ENCODE data around the gene SLC6A17.

SLC6A17 gene

DNA sequence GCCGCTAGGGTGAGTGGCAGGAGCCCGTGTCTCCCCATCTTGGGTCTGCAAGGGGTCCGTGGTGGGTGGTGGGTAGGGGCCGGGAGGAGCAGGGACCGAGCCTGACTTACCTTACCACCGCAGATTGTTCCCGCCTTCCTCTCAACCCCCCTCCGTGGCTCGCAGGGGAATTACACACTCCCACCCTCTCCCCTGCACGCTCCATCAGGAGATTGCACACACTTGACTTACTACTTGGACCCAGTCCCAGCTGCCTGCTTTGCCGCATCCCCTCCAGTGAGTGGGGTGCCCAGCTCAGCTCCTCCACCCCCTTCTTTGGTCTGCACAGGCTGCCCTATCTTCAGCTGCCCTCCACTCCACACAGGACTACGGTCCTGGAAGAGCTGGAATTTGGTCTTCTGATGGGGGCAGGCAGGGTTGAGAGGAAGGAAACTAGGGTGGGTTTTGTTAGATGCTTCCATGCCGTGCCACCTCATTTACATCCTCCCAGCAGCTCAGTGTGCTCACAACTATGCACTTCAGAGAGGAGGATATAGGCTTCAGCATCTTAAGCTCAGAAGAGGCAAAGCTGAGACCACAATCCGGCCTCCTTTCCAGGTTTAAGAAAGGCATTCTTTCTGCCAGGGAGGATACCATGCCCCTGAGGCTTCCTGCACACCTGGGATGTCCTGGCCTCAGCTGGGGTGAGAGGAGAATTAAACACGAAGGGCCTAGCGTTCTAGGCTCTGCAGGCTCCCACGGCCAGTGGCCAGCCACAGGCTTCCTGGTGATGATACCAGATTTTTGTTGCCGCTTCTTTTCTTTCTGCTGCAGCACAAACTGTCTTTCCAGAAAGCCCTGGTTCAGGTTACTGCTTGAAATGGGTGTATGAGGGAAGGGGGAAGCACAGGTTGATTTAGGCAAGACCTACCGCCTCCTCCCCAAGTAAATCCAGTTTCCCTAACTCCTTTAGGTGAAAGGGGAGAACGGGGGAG is 62.2 kb downstream of the SLC6A17 start:
- Mint-ChIP-seq H3K27ac (peak overlapping the region; percentile 73), H3K4me3 (peak overlapping the region; percentile 87), H3K36me3 (no peaks in the 10 kb centered on the region), H3K4me1 (ENCODE audit: low read depth) (peaks cover 54% of the 10 kb centered on the region), H3K9me3 (ENCODE audit: low read depth) (no peaks in the 10 kb centered on the region), H3K27me3 (no peaks in the 10 kb centered on the region)

DNA sequence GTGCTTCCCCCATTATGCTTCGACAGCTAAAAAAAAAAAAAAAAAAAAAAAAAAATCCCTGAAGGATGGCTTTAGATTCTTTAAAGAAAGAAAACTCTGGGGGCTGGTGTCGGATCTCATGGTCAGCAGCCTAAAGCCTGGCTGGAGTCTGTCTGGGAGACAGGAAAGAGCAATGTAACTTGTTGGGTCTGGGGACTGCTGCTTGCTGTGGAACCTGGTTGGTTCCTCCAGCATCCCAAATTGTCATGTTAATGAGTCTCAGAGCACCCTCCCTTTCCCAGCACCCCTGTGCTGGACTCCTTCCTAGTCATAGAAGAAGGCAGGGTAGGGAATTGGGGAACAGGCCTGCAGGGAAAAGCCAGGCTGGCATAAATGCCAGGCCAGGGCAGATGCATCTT is 62.8 kb downstream of the SLC6A17 start:
- peaks cover 49% of the 10 kb centered on the region for H3K4me1 Mint-ChIP-seq (ENCODE audit: low read depth)
- H3K27ac Mint-ChIP-seq: no peak overlapping the region

DNA sequence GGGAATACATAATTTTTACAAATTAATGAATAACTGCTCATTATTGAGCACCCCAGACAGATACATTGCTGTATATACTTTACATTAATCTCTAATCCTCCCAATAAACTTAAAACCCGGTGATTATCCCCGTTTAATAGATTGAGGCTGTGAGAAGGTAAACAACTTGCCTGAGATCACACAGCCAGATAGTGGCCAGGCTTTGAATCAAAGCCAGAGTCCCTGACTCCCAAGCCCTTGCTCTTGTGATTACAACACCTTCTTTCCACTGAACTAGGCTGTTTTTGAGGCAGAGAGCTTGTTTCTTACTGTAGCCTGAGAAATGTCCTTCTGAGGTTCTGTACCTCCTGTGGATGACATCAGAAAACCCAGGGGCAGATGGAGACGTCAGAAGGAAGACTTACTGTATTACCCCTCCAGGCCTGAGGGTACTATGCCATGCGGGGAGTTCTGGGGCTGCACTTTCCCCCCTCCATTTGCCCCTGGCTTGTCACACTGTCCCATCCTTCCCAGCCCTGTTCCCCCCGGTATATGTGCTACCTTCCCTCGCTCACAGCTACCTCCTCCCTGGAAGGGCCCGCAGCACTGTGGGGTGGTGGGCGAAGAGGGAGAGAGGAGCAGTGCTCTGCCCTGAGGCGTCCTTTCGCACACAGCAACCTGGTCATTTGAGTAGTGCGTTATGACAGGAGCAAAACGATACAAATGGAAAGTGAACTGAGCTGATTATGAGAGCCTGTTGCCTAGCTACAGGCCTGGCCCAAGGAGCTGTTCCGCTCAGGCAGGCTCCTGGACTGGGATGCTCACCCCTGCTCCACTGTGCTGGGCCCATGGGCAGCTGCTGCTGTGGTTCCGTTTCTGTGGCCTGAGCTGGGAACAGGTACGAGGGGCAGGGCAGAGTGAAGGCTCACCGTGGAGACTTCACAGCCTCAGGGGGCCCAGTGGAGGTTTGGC is 64.4 kb downstream of the SLC6A17 start:
- H3K9me3 Mint-ChIP-seq (ENCODE audit: low read depth): no peaks in the 10 kb centered on the region
- no peaks in the 10 kb centered on the region for H3K36me3 Mint-ChIP-seq
- no peaks in the 10 kb centered on the region for H3K27me3 Mint-ChIP-seq
- H3K27ac Mint-ChIP-seq: no peak overlapping the region
- H3K4me3 Mint-ChIP-seq: no peak overlapping the region
- H3K4me1 Mint-ChIP-seq (ENCODE audit: low read depth): peaks cover 33% of the 10 kb centered on the region

More for the DNA sequence above, 62.8 kb downstream of the SLC6A17 start:
- Mint-ChIP-seq H3K27me3 (no peaks in the 10 kb centered on the region), H3K36me3 (no peaks in the 10 kb centered on the region), H3K9me3 (ENCODE audit: low read depth) (no peaks in the 10 kb centered on the region), H3K4me3 (peak overlapping the region; percentile 52)

DNA sequence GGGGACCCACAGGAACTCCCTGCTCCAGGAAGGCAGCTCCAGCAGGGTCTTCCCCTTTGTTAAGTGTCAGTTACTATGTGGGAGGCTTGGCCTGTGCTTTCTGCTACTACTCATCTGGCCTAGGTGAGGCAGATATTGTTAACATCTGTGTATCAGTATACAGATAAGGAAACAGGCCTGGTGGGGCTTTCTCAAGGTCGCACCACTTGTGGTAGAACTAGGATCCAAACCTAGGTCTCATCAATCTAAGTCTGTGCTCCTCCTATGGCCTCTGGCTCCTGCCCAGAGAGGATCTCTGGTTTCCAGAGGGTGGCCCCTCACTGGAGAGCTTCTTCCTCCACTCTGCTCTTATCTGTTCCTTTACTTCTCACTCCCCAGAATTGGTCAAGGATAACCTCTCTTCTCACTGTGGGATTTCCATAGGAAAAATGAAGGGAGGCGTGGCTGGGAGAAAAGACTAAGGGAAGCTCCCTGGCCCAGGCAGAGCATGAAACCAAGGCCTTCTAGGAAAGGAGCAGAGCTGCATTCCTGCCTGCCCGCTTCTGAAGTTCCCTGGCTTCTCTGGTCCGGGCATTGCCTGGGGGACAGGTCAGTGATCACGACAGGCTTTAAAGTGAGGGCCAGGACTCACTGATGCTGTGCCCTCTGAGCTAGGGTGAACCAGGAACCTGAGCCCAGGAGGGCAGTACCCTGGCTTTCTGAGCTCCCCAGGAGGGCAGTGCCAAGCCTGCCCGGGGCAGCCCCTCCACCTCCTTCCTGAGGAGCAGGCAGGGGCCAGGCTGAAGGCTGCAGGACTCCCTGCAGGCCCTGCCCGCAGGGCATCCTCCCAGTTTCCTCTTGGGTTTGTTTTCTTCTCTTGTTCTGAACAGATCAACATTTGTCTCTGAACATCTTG is 65.6 kb downstream of the SLC6A17 start:
- H3K36me3 Mint-ChIP-seq: no peaks in the 10 kb centered on the region
- H3K4me3 Mint-ChIP-seq: no peak overlapping the region
- no peak overlapping the region for H3K27ac Mint-ChIP-seq
- no peaks in the 10 kb centered on the region for H3K27me3 Mint-ChIP-seq
- no peaks in the 10 kb centered on the region for H3K9me3 Mint-ChIP-seq (ENCODE audit: low read depth)
- peaks cover 33% of the 10 kb centered on the region for H3K4me1 Mint-ChIP-seq (ENCODE audit: low read depth)

DNA sequence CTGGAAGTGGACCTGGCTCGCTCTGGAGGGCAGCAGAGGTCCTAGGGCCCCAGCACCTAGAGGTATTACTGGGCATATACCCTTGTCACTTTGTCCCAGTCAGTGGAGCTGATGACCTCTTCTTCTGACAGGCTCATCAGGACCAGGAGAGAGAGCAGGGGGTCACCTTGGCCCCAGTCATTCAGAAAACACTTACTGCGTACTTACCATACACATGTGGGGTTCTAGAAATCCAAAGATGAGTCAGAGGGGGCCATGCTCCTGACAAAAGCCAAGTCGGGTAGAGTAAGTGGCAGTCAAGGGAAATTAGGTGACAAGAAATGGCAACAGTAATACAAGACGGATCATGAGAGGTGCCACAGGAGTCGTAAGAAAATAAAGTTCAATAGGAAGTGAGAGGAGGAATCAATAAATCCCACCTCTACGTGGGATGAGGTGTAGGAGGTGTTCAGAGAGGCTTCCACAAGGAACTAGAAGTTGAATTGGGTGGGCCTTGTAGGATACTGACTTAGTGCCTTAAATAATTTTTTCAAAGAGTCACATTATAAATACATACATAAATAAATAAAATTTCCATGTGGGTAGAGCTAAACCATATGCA is 66.7 kb downstream of the SLC6A17 start:
- no peak overlapping the region for H3K4me3 Mint-ChIP-seq
- H3K36me3 Mint-ChIP-seq: no peaks in the 10 kb centered on the region
- peaks cover 33% of the 10 kb centered on the region for H3K4me1 Mint-ChIP-seq (ENCODE audit: low read depth)
- no peak overlapping the region for H3K27ac Mint-ChIP-seq
- no peaks in the 10 kb centered on the region for H3K9me3 Mint-ChIP-seq (ENCODE audit: low read depth)
- H3K27me3 Mint-ChIP-seq: no peaks in the 10 kb centered on the region

DNA sequence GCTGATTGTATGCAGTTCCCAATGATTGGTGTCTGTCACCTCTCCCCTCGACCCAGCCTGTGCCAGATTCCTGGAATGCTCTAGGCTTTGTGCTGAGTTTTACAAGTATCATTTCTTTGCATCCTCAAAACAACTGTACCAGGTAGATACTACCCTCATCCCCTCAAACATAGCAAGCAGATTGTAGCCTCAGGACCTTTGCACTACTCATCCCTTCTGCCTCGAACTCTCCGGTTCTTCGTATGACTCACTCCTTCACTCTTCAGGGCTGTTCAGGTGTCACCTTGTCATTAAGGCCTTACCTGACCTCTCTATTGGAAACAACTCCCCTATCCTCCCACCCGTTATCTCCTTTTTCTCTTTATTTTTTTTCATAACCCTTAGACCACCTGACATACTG is 67.8 kb downstream of the SLC6A17 start:
- peak overlapping the region; percentile 1 for H3K27ac Mint-ChIP-seq
- H3K4me3 Mint-ChIP-seq: no peak overlapping the region
- H3K27me3 Mint-ChIP-seq: no peaks in the 10 kb centered on the region
- H3K4me1 Mint-ChIP-seq (ENCODE audit: low read depth): peaks cover 24% of the 10 kb centered on the region
- H3K36me3 Mint-ChIP-seq: no peaks in the 10 kb centered on the region
- no peaks in the 10 kb centered on the region for H3K9me3 Mint-ChIP-seq (ENCODE audit: low read depth)

DNA sequence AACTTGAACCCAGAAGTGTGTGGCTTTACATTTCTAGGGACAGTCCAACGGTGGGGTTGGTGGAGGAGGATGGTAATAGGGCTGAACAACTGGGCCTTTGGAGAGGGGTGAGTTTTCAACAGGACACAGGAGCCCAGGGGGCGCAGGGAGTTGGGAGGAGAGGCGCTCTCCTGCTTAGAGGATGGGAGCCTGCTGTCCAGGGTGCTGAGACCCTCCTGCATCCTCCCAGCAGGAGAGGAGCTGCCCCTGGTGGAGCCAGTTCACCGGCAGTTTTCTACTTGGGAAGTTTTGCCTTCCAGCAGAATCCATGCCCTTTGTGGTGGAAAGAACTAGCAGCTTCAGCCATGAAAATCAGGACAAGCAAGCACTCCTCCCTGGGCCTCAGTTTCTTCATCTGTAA is 68.4 kb downstream of the SLC6A17 start:
- peaks cover 18% of the 10 kb centered on the region for H3K4me1 Mint-ChIP-seq (ENCODE audit: low read depth)
- H3K27me3 Mint-ChIP-seq: no peaks in the 10 kb centered on the region
- H3K36me3 Mint-ChIP-seq: peaks cover 3% of the 10 kb centered on the region
- no peaks in the 10 kb centered on the region for H3K9me3 Mint-ChIP-seq (ENCODE audit: low read depth)
- no peak overlapping the region for H3K27ac Mint-ChIP-seq
- H3K4me3 Mint-ChIP-seq: no peak overlapping the region

DNA sequence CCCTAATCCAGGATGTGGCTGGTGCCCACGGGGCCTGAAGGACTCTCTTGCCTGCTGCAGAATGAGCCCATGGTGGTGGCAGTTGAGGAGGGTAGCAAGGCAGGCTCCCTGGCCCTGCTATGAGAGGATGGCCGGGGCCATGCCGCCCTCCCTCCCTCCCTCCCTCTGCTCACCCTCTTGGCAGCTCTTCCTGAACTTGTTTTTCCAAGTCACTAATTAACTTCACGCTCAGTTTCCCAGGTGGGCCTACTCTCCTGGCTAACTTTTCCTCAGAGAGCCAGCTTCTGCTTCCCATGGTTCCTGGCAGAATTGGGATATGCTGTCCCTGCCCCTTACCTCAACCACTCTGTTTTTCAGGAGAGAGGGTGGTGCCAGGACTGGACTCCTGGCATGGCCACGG is 70.0 kb downstream of the SLC6A17 start:
- Mint-ChIP-seq H3K4me1 (ENCODE audit: low read depth) (peaks cover 10% of the 10 kb centered on the region), H3K36me3 (peaks cover 6% of the 10 kb centered on the region), H3K27me3 (no peaks in the 10 kb centered on the region), H3K9me3 (ENCODE audit: low read depth) (no peaks in the 10 kb centered on the region), H3K4me3 (no peak overlapping the region), H3K27ac (no peak overlapping the region)

DNA sequence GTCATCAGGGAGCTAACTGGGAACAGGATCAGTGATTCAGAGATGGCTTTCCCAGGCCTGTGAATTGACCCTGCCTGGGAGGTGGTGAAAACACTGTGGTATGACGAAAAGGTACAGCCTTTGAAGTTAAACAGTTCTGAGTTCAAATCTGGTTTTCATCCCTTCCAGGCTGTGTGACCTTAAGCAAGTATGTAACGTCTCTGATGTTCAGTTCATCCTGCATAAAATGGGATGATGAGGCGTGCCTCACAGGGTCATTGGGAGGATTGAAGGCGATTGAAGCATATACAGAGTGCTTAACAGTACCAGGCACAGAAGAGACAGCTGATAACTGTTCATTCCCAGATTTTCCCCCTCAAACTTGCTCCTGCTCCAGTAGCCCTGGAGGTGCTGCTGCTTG is 70.8 kb downstream of the SLC6A17 start:
- Mint-ChIP-seq H3K4me3 (no peak overlapping the region), H3K36me3 (peaks cover 6% of the 10 kb centered on the region), H3K9me3 (ENCODE audit: low read depth) (no peaks in the 10 kb centered on the region), H3K27me3 (no peaks in the 10 kb centered on the region), H3K4me1 (ENCODE audit: low read depth) (peaks cover 8% of the 10 kb centered on the region), H3K27ac (no peak overlapping the region)

DNA sequence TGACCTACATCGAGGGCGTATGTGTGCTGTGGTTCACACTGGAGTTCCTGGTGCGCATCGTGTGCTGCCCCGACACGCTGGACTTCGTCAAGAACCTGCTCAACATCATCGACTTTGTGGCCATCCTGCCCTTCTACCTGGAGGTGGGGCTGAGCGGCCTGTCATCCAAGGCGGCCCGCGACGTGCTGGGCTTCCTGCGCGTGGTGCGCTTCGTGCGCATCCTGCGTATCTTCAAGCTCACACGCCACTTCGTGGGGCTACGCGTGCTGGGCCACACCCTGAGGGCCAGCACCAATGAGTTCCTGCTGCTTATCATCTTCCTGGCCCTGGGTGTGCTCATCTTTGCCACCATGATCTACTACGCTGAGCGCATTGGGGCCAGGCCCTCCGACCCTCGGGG is 72.8 kb downstream of the SLC6A17 start:
- Mint-ChIP-seq H3K27me3 (no peaks in the 10 kb centered on the region), H3K4me3 (no peak overlapping the region), H3K4me1 (ENCODE audit: low read depth) (no peaks in the 10 kb centered on the region), H3K27ac (no peak overlapping the region), H3K9me3 (ENCODE audit: low read depth) (no peaks in the 10 kb centered on the region), H3K36me3 (peaks cover 6% of the 10 kb centered on the region)

DNA sequence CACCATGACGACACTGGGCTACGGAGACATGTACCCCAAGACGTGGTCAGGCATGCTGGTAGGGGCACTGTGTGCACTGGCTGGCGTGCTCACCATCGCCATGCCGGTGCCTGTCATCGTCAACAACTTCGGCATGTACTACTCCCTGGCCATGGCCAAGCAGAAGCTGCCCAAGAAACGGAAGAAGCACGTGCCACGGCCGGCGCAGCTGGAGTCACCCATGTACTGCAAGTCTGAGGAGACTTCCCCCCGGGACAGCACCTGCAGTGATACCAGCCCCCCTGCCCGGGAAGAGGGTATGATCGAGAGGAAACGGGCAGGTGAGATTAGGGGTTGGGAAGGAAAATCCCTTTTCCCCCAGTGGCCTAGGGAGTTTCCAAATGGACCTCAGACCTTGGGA is 73.3 kb downstream of the SLC6A17 start:
- Mint-ChIP-seq H3K9me3 (ENCODE audit: low read depth) (no peaks in the 10 kb centered on the region), H3K36me3 (peaks cover 6% of the 10 kb centered on the region), H3K27ac (no peak overlapping the region), H3K4me1 (ENCODE audit: low read depth) (no peaks in the 10 kb centered on the region), H3K4me3 (no peak overlapping the region), H3K27me3 (no peaks in the 10 kb centered on the region)

DNA sequence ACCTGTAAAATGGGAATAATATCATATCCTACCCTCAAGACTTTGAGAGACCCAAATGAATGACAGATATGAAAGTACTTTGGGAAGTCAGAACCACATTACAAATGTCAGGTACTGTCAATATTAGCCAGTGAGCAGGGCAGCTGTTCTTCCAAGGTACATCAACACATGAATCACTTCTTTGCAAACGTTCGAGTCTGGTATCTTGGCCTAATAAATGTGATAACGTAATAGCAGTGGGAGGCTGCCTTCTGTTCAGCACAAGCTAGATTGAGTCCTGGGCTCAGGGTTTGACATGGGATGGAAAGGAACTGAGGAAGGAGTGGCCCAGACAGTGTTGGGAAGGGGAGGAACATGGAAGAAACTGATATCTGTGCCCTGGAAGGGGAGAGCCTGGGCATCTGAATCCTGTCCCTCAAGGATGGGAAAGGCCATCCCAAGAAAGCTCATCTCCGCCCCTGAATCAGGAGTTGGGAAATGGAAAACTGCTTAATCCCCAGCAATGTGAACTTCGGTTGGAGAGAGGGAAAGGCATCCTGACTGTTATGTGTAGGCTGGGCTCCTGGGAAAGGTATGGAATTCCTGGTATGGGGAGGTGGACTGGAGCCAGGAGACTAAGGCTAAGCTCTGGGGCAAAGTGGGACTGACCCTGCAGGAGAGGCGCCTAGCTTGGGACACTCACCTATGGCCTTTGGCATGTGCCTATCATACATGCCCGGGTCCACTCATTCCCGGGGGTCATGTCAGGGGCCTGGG is 74.1 kb downstream of the SLC6A17 start:
- Mint-ChIP-seq H3K27ac (no peak overlapping the region), H3K4me1 (ENCODE audit: low read depth) (no peaks in the 10 kb centered on the region), H3K4me3 (no peak overlapping the region), H3K9me3 (ENCODE audit: low read depth) (no peaks in the 10 kb centered on the region), H3K36me3 (peaks cover 6% of the 10 kb centered on the region), H3K27me3 (no peaks in the 10 kb centered on the region)

DNA sequence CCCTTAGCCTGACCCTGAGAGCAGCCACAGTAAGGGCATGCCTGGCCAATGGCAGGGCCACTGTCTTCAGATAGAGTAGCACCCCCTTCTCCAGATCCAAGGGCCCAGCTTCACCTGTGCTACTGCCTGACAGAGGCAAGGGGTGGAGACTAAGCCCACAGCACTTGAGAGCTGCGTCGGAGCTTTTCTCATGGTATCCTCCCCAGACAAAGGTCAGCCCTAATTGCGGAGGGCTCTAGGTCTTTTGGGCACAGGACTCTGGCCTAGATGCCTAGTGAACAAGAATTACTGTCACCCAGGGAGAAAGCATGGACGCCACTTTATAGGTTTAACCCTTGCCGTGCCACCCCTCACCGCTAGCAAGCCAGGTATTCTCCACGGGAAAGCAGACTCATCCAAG is 74.9 kb downstream of the SLC6A17 start:
- peaks cover 6% of the 10 kb centered on the region for H3K36me3 Mint-ChIP-seq

More for the DNA sequence above, 74.9 kb downstream of the SLC6A17 start:
- no peaks in the 10 kb centered on the region for H3K4me1 Mint-ChIP-seq (ENCODE audit: low read depth)
- H3K9me3 Mint-ChIP-seq (ENCODE audit: low read depth): no peaks in the 10 kb centered on the region
- no peak overlapping the region for H3K4me3 Mint-ChIP-seq
- no peaks in the 10 kb centered on the region for H3K27me3 Mint-ChIP-seq
- no peak overlapping the region for H3K27ac Mint-ChIP-seq

Measured in activated naive CD8-positive, alpha-beta T cell (primary cell).